NOMO-1 treated with dmso at 0.1 percent for 144 hours (cell line): Measurements from ENCODE around the gene CPNE2.

Experiments
- DNase-seq: peaks from one replicate; lab custom pipeline; 2025; ENCODE audit not compliant: unreplicated experiment; lab: John Stamatoyannopoulos, UW

CPNE2 gene

DNA sequence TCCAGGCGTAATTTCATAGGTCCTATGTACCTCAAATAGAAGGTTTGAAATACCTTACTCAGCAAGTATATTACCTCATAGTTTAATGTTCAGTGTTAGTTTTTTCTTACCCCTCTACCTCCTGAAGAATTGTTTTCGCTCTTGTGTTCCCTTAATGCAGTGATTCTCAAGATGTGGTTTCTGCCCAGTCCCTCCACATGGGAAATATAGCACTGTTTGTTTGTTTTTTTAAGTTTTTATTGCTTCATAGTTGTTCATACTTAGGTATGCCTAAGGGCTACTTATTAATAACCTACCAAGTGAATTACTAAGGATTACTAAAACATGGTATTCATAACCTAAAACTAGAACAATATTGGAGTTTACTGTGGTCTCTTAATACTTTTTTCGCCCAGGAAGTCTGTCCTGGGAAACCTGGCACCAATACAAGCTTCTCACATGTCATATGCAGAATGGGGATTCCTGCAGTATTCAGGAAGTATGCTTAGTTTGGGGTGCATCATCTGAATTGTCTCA, 98.7 kb downstream of the CPNE2 start:
- DNase-seq = no peak

DNA sequence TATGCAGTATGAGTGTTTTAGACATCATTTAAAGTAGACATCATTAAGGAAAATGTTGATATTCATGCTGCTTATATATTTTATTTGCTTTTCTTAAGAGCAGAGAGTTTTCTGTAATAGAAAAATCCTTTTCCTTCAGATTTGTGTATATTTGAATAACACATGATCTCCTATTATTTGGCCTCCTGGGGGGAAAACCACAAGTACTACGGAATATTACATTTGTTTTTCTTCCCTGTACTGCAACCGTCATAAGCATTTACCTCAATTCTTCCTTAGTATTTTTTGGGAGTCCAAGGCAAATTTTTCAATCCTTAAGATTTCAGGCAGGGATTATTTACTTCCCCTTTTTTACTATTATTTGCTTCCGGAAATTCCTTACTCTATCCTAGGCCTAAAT, 99.8 kb downstream of the CPNE2 start:
- no peak for DNase-seq

DNA sequence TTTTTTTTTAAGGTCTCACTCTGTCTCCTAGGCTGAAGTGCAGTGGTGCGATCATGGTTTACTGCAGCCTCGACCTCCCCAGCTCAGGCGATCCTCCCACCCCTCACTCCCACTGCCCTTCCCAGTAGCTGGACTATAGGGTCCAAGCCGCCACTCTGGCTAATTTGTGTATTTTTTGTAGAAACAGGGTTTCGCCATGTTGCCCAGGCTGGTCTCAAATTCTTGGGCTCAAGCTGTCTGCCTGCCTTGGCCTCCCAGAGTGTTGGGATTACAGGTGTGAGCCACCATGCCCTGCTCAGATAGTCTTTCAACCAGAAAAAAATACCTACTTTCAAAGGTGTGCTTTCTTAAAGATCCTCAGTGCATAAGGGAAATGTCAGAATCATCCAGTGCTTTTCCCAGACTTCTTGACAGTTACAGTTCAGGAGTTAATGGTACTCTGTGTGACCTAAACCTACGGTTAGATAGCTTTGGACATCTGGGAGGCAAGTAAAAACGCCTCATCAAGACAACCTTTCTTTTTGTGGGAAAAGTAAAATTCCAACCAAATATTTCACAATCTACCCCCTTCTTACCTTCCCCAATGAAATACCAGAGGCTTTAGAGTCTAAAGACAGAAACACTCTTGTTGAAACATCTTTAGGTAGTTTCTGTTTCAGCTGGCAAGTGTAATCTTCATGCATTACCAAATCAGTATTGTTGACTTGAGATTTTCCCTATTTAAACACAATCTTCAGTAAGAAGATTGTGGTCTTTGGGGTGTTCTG, 100.5 kb downstream of the CPNE2 start:
- DNase-seq = no peak

DNA sequence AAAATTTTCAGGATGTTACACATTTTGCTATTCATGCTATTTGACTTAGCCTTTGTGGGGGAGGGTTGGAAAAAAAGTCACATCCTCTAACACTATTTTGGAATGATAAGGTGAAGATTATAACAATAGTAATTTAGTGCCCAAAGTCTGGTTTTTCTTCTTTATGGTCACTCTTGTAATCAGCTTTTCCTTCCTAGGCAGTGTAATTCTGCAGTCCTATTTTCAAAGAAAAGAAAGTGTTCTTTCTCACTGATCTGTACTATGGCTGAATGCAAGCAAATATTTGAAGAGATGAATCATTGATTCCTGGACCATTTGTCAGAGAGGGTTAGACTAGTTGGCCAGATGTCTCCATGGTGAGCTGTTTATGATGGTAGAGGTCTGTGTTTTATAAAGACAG, 102.1 kb downstream of the CPNE2 start:
- DNase-seq = no peak

DNA sequence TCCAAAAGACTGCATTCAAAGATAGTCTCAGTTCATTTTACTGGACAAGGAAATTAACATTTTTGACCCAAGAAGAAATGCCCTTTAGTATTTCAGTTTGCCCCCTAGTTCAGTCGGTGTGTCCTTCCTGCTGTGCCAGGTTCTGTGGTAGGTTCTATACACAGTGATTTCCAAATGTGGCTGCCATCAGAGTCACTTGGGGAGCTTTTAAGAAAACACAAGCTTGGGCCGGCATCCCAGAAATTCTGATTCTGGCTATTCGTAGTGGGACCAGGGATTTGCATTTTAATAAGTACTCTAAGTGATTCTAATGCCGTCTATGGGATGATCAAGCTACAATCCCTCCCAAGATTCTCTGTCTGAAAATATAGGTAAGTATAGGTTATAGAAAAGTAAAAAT, 103.9 kb downstream of the CPNE2 start:
- no peak for DNase-seq

DNA sequence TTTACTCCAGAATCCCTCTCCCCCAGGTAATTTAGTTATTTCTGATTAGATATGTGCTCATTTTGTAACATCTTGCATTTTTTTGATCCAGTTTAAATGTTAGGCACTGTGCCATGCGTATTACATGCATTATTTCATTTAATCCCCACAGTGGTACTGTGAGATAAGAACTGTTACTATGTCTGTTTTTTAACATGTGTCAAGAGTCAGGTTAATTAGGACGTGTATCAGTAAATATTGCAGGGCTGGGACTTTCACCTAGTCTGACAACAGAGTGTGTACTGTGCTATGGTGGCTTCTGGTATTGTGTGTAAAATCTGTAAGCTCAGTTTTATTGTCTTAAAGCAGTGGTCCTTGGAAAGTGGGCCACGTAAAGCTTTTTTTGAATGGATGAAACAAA, 104.4 kb downstream of the CPNE2 start:
- DNase-seq = no peak
